Breast epithelium (tissue), 4 donors: ENCODE measurements around the gene KCNK17. TPM values are rescaled to one million over a fixed set of nuclear protein-coding genes. Genes with fewer than 3 reads are reported as not detected.
A peak's percentile ranks its signal among the peaks of the same experiment; 100 is the strongest.

Source experiments
- DNase-seq, 2 donors: peaks; one replicate each; pipeline ENCODE4 v3.0.0-alpha.2; 2019; ENCODE audit warnings: low spot score in 2 of 2
- H3K27ac ChIP-seq, 2 donors: fragments of 200-600 bp; sonication (generic) in 1 of 2; one replicate each; pipeline ENCODE4 v1.5.1; 2016 to 2019; ENCODE audit warnings: mild to moderate bottlenecking in 1 of 2
- H3K27me3 ChIP-seq, 2 donors: fragments of 200-600 bp; sonication (generic) in 1 of 2; one replicate each; pipeline versions ENCODE4 v1.5.1 to v1.6.0; 2017 to 2019; ENCODE audit warnings: control low read depth in 1 of 2, mild to moderate bottlenecking in 1 of 2
- H3K36me3 ChIP-seq: fragments of 200-600 bp; one replicate; pipeline ENCODE4 v1.5.1; 2019
- H3K4me1 ChIP-seq, 2 donors: fragments of 200-600 bp; sonication (generic); one replicate each; pipeline ENCODE4 v1.5.1; 2016 to 2019; ENCODE audit warnings: control low read depth in 1 of 2
- H3K4me3 ChIP-seq, 3 donors: fragments of 200-600 bp; sonication (generic); 1 replicate in 2 of 3; 2 replicates in 1 of 3; pipeline ENCODE4 v1.5.1; 2016 to 2019; ENCODE audit warnings: mild to moderate bottlenecking in 3 of 3, moderate library complexity in 2 of 3
- H3K9me3 ChIP-seq, 2 donors: fragments of 200-600 bp; sonication (generic) in 1 of 2; one replicate each; pipeline ENCODE4 v1.5.1; 2016 to 2019; ENCODE audit warnings: control low read depth in 1 of 2
- CTCF ChIP-seq, 3 donors: fragments of 450-650 bp; IDR thresholded peaks; one replicate each; pipeline ENCODE4 v1.5.1; 2016 to 2017; ENCODE audit warnings: antibody characterized with exemption in 3 of 3, mild to moderate bottlenecking in 3 of 3, moderate library complexity in 3 of 3
- POLR2A ChIP-seq: fragments of 450-650 bp; IDR thresholded peaks from one replicate; pipeline ENCODE4 v1.6.1; 2016; ENCODE audit warnings: antibody characterized with exemption, mild to moderate bottlenecking, moderate library complexity
- POLR2AphosphoS5 ChIP-seq, 3 donors: sonication (generic); formaldehyde crosslinking; IDR thresholded peaks; one replicate each; pipeline ENCODE4 v1.6.1; 2017; ENCODE audit warnings: antibody characterized with exemption in 3 of 3
- intact Hi-C: fragments of 100-400 bp; cut with DNase I; formaldehyde crosslinking; loops from one replicate; pipeline ENCODE4 v1.15.1; 2023; ENCODE audit warnings: low total_unique reads
- total RNA-seq, 3 donors: library from RNA; depleted of rRNA; stranded (reverse); fragments of >200 nt; gene quantifications; one replicate each; pipeline ENCODE4 v1.1.0, GENCODE V29; 2016

Gene KCNK17
- total RNA-seq, 3 donors from 2014 or later, result 0.16 to 3.2 (median 0.33) TPM

- intact Hi-C loops, result no loop called here
- Histone ChIP-seq H3K27ac (peak overlapping the region; percentile 30 to 42), H3K9me3 (no peaks in the 10 kb centered on the region), H3K36me3 (no peaks in the 10 kb centered on the region), H3K4me1 (no peaks in the 10 kb centered on the region), H3K27me3 (no peaks in the 10 kb centered on the region), H3K4me3 (no peak overlapping the region)
- no peak for TF ChIP-seq POLR2AphosphoS5 (IDR thresholded peaks at IDR 0.05)
- TF ChIP-seq CTCF (IDR thresholded peaks at IDR 0.05), result no peak
- no peak for TF ChIP-seq POLR2A
- peak in 1 of 2 donors; percentile 71 for DNase-seq
Measured at GRCh38 chr6:39335780-39336545, 21.7 kb upstream of the KCNK17 start.

DNA sequence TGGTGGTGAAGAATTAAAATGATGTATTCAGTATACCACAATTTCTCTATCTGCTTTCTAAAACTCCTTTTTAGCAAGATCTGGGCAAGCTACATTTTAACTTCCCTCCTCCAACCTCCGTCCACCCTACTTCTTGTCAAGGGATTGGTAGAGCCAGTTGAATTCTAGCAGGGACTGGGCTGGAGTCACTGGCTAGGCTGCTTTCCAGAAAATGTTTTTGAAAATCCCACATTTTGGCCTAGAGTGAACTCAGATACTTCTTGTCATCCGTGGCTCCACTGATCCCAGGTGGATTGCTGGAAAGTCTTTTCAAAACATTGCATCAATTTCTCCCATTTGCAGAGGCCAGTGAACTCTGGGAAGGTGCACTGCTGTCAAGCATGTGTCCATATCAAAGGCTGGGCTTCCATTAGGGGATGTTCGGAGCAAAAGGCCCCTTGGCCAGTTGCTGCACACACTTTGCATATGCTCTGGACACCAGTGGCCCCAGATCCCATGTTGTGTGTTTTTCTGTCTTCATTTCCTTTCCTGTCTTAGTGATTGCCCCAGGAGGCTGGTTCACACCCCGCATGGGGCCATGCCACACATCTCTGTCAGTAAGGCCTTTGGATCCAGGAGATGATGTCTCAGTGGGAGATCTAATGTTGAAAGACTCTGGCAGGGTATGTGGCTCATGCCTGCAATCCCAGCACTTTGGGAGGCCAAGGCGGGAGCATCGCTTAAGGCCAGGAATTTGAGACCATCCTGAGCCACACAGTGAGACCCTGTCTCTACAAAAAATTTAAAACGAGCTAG lies 19.6 kb upstream of the KCNK17 start:
- DNase-seq, result no peak
- intact Hi-C loops, result no loop called here
- TF ChIP-seq POLR2A, result no peak
- no peak for TF ChIP-seq CTCF (IDR thresholded peaks at IDR 0.05)
- no peak for TF ChIP-seq POLR2AphosphoS5 (IDR thresholded peaks at IDR 0.05)
- Histone ChIP-seq H3K4me1 (no peaks in the 10 kb centered on the region), H3K27ac (no peak overlapping the region), H3K36me3 (no peaks in the 10 kb centered on the region), H3K9me3 (no peaks in the 10 kb centered on the region), H3K27me3 (no peaks in the 10 kb centered on the region), H3K4me3 (no peak overlapping the region)

- DNase-seq, result peak; percentile 56 to 62
- H3K27me3 ChIP-seq, result no peaks in the 10 kb centered on the region
- intact Hi-C loops, result no loop called here
- no peaks in the 10 kb centered on the region for H3K36me3 ChIP-seq
- H3K4me1 ChIP-seq, result no peaks in the 10 kb centered on the region
- H3K4me3 ChIP-seq, result no peak overlapping the region
- H3K9me3 ChIP-seq, result no peaks in the 10 kb centered on the region
- TF ChIP-seq POLR2A (no peak), POLR2AphosphoS5 (IDR thresholded peaks at IDR 0.05) (no peak), CTCF (IDR thresholded peaks at IDR 0.05) (no peak)
- H3K27ac ChIP-seq, result no peak overlapping the region
Measured at GRCh38 chr6:39330476-39330875, 16.3 kb upstream of the KCNK17 start.

- H3K27ac ChIP-seq, result no peak overlapping the region
- intact Hi-C loops, result no loop called here
- H3K9me3 ChIP-seq, result no peaks in the 10 kb centered on the region
- H3K4me1 ChIP-seq, result no peaks in the 10 kb centered on the region
- no peaks in the 10 kb centered on the region for H3K27me3 ChIP-seq
- DNase-seq, result no peak
- H3K4me3 ChIP-seq, result no peak overlapping the region
- no peaks in the 10 kb centered on the region for H3K36me3 ChIP-seq
- TF ChIP-seq POLR2AphosphoS5 (IDR thresholded peaks at IDR 0.05), result no peak
- TF ChIP-seq POLR2A, result no peak
- TF ChIP-seq CTCF (IDR thresholded peaks at IDR 0.05), result no peak
Measured at GRCh38 chr6:39330057-39330456, 15.8 kb upstream of the KCNK17 start.

DNA sequence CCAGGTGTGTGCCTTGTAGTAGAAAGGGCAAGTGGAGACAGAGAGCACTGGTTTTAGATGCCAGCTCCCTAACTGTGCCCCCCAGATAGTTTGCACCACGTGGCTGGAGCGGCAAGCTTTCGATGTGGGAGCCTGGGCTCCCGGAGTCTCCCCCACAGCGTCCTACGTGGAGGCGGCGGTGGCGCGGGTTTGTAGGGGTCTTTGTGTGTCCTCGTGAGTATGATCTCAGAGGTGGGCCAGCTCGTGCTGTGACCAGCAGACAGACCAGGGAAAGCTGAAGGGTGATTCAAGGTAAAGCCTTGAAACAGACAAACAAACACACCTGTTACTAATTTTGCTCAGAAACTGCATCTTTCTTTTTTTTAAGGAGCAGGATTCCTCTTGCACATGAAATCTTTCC lies 13.8 kb upstream of the KCNK17 start:
- no peaks in the 10 kb centered on the region for H3K9me3 ChIP-seq
- intact Hi-C loops, result no loop called here
- H3K27ac ChIP-seq, result no peak overlapping the region
- no peaks in the 10 kb centered on the region for H3K4me1 ChIP-seq
- TF ChIP-seq POLR2A (no peak), POLR2AphosphoS5 (IDR thresholded peaks at IDR 0.05) (no peak), CTCF (IDR thresholded peaks at IDR 0.05) (no peak)
- H3K27me3 ChIP-seq, result no peaks in the 10 kb centered on the region
- H3K36me3 ChIP-seq, result no peaks in the 10 kb centered on the region
- H3K4me3 ChIP-seq, result no peak overlapping the region
- DNase-seq, result no peak
